GM19193 (cell line): ENCODE results near the gene SLAMF1.

ENCODE experiments used
- POLR2A ChIP-seq: IDR thresholded peaks from 4 replicates; pipeline ENCODE4 v1.6.1; 2011; ENCODE audit not compliant: insufficient read depth, insufficient read length; ENCODE audit errors: extremely low read depth

SLAMF1 gene

GRCh38 chr1:160608941-160609340 is 37.9 kb downstream of the SLAMF1 start:
- no peak for TF ChIP-seq POLR2A

GRCh38 chr1:160608514-160608913 is 38.3 kb downstream of the SLAMF1 start:
- TF ChIP-seq POLR2A = peak; percentile 38

- TF ChIP-seq POLR2A = no peak
These were observed 38.8 kb downstream of the SLAMF1 start for GRCh38 chr1:160608057-160608456.

DNA sequence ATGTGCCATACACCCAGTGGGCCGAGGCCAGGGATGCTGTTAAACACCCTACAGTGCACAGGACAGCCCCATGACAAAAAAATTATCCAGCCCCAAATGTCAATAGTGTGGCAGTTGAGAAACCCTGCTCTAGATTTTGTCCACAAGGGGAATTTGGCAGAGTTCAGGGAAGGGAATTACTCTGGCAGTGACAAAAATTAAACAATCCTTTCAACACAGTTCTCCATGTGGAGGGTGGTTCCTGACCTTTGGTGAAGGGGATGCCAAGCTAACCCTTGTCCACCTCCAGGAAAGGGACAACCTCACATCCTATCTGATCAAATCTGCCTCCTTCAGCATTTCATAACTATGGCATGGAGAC is 39.2 kb downstream of the SLAMF1 start:
- TF ChIP-seq POLR2A = no peak

DNA sequence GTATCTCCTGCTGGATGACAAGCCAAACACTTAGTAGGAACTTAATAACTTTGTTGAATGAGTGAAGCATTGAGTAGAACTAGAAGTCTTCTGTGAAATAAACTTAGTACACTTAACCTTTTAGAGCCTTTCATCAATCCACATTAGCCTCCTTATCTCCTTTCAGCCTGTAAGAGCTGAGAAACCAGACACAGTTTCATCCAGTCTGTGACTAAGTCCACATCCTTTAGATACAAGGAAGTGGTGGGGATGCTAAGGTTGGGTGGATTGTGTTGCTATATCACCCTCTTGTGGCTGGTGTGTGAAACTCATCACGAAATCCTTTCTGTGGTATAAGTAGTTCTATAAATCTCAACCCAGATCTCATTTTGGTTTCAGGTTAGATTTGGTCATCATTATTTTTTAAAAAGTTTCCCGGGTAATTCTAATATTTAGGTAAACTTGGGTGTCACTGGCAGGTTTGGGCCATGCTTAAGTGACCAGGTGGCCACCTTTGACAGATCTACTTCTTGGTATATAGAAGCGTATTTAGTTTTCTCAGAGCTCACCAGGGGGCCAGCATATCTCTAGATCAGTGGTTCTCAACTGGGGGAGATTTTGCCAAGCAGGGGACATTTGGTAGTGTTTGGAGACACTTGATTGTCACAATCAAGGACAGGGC is 39.7 kb downstream of the SLAMF1 start:
- TF ChIP-seq POLR2A = no peak

DNA sequence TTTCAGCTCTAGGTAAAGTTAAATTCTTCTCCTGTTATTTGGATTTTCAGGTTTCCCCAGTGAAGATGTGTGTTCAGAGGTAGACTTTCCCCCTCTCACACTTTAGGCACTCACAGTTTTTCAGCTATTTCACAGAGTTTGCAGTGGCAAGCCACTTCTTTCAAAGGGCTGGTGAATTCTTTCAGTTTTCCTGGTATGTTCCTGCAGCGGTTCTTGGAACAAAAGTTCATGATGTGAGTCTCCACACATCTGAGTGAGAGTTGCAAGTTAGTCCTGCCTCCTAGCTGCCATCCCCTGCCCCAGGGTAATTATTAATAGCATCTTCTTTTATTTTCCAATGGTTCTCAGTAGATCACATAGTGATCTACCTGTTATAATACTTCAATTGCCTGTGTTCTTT is 40.2 kb downstream of the SLAMF1 start:
- TF ChIP-seq POLR2A = no peak

- no peak for TF ChIP-seq POLR2A
These were observed 40.9 kb downstream of the SLAMF1 start for GRCh38 chr1:160605792-160606479.

DNA sequence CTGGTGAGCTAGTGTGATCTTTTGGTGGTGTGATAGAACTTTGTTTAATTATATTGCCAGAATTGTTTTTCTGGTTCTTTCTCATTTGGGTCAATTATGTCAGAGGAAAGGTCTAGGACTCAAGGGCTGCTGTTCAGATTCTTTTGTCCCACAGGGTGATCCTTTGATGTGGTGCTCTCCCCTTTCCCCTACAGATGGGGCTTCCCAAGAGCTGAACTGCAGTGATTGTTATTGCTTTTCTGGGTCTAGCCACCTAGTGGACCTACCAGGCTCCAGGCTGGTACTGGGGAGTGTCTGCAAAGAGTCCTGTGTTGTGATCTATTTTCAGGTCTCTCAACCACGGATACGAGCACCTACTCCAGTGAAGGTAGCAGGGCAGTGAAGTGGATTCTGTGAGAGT is 41.6 kb downstream of the SLAMF1 start:
- no peak for TF ChIP-seq POLR2A

- no peak for TF ChIP-seq POLR2A
These were observed 49.1 kb downstream of the SLAMF1 start for GRCh38 chr1:160597705-160598104.

DNA sequence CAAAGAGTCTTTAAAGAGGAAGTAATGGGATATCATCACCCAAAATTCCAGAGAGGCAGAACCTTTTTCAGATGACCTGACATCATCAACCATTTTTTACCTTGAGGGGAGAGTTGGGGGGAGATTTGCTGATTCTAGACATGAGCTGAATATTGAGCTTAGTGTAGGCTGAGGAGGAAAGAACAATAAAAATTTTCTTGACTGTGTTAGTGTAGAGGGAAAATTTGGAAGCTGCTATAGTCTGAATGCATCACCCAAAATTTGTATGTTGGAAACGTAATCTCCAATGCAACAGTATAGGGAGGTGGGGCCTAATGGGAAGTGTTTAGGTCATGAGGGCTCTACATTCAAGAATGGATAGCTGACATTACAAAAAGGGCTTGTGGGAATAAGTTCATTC is 49.8 kb downstream of the SLAMF1 start:
- TF ChIP-seq POLR2A = no peak

- TF ChIP-seq POLR2A = no peak
These were observed 56.4 kb downstream of the SLAMF1 start for GRCh38 chr1:160590488-160590887.

- TF ChIP-seq POLR2A = no peak
These were observed 58.4 kb downstream of the SLAMF1 start for GRCh38 chr1:160588468-160588867.

- no peak for TF ChIP-seq POLR2A
These were observed 62.1 kb downstream of the SLAMF1 start for GRCh38 chr1:160584784-160585183.

DNA sequence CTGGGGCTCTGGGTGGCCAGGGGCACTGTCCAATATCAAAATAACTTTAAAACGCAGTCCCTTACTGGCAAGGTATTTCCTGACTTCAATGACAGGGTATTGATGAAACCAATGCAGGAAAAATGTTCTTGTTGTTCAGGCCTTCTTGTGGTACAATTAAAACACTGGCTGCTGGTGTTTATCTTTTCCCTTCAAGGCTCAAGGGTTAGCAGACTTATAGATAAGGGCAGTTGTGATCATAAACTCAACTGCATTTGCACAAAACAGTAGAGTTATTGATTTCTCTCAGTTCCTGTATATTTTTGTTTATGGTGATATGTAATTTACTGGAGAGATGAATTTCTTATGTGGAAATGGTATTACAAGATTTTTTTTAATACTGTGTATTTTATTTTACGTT is 64.9 kb downstream of the SLAMF1 start:
- TF ChIP-seq POLR2A = no peak

DNA sequence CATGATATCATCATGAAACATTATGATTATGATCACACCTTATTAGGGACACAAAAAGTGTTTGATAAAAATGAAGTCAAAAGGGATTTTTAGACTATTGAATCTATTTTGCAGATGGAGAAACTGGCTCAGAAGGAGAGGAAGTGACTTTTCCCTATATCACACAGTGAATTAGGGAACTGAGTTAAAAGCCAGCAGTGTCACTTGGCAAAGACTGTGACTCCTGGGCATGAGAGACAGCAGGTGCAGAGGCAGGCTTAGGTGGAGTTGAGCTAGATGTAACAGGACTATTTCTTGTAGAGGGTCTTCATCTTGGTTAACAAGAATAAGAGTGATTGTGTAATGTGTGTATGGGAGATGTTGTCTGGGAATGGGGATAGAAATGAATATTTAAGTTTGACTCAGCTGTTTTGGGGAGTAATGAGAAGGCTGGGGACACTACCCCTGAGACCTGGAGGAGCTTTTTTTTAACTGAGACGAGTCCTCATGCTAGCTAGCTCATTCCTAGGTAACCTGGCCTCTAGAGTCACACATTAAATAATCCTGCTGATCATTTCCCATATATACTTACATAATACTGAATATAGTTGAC is 66.5 kb downstream of the SLAMF1 start:
- no peak for TF ChIP-seq POLR2A

- TF ChIP-seq POLR2A = peak; percentile 37
These were observed 67.6 kb downstream of the SLAMF1 start, which contains the start of gene CD84 for GRCh38 chr1:160579216-160579701. CD84 (minus strand) TSS chr1:160579496; CDS start chr1:160579437, 59 bp downstream.
